BJ (cell line): ENCODE results near the gene CBX6. TPM values are rescaled to one million over a fixed set of nuclear protein-coding genes. Genes with fewer than 3 reads are reported as not detected.
A peak's percentile ranks its signal among the peaks of the same experiment; 100 is the strongest.

Source experiments
- CTCF ChIA-PET: fragments of 350-600 bp; formaldehyde crosslinking; extraction: SDS; loops from one replicate; lab custom pipeline; 2021; ENCODE audit warnings: antibody characterized with exemption, inconsistent platforms; lab: Yijun Ruan, JAX
- POLR2A ChIA-PET: fragments of 300-600 bp; sonication (Branson Sonifier 250); formaldehyde crosslinking; extraction: SDS; loops from one replicate; lab custom pipeline; 2021; ENCODE audit warnings: antibody characterized with exemption; lab: Charles Lee
- DNase-seq: peaks from one replicate; pipeline ENCODE4 v3.0.0-alpha.2; 2011; ENCODE audit warnings: low read depth
- H3K27me3 ChIP-seq: 2 replicates; pipeline ENCODE4 v1.6.0; 2011; ENCODE audit warnings: low read length; ENCODE audit not compliant: control insufficient read depth, insufficient read depth
- H3K36me3 ChIP-seq: 2 replicates; pipeline ENCODE4 v1.5.1; 2011; ENCODE audit warnings: low read length; ENCODE audit not compliant: control insufficient read depth, insufficient read depth
- H3K4me3 ChIP-seq: 2 replicates; pipeline ENCODE4 v1.5.1; 2011; ENCODE audit warnings: low read depth, mild to moderate bottlenecking, control low read depth, low read length
- polyA plus RNA-seq: library from polyadenylated mRNA; depleted of rRNA; stranded (reverse); fragments of >200 nt; gene quantifications from 2 replicates; pipeline ENCODE4 v1.2.3, GENCODE V29; 2011
- TF ChIP-seq, protein P1 (sequence below): IDR thresholded peaks from 2 replicates; pipeline ENCODE4 v1.5.1; 2011; ENCODE audit warnings: low read depth, mild to moderate bottlenecking, control low read depth, inconsistent platforms, low read length, moderate library complexity; ENCODE audit not compliant: insufficient read depth

The CBX6 gene
- polyA plus RNA-seq, 1 experiment, result 21.9 TPM

DNA sequence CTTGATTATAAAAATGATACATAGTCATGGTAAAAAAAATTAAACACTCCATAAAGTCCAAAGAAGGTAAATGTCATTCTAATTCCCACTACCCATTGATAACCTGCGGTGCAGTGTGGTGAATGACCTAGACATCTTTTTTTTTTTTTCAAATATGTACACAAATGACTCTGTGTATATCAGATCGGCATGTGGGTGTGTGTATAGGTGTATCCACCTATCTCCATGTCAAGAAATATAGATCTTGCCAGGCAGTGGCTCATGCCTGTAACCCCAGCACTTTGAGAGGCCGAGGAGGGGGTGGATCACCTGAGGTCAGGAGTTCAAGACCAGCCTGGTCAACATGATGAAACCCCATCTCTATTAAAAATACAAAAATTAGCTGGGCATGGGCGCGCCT, 18.4 kb upstream of the CBX6 start:
- no peak overlapping the region for H3K4me3 ChIP-seq
- H3K27me3 ChIP-seq, result peaks cover 7% of the 10 kb centered on the region
- POLR2A ChIA-PET, result no interaction called here
- DNase-seq, result no peak
- H3K36me3 ChIP-seq, result no peaks in the 10 kb centered on the region
- CTCF ChIA-PET, result interaction anchor here (0.8 to 1.2 kb wide), 2 partner anchors 21 to 34 kb away, joined by 3 to 4 read pairs; no protein-coding TSS in a partner anchor
- TF ChIP-seq, protein P1, sequence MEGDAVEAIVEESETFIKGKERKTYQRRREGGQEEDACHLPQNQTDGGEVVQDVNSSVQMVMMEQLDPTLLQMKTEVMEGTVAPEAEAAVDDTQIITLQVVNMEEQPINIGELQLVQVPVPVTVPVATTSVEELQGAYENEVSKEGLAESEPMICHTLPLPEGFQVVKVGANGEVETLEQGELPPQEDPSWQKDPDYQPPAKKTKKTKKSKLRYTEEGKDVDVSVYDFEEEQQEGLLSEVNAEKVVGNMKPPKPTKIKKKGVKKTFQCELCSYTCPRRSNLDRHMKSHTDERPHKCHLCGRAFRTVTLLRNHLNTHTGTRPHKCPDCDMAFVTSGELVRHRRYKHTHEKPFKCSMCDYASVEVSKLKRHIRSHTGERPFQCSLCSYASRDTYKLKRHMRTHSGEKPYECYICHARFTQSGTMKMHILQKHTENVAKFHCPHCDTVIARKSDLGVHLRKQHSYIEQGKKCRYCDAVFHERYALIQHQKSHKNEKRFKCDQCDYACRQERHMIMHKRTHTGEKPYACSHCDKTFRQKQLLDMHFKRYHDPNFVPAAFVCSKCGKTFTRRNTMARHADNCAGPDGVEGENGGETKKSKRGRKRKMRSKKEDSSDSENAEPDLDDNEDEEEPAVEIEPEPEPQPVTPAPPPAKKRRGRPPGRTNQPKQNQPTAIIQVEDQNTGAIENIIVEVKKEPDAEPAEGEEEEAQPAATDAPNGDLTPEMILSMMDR, result no peak

DNA sequence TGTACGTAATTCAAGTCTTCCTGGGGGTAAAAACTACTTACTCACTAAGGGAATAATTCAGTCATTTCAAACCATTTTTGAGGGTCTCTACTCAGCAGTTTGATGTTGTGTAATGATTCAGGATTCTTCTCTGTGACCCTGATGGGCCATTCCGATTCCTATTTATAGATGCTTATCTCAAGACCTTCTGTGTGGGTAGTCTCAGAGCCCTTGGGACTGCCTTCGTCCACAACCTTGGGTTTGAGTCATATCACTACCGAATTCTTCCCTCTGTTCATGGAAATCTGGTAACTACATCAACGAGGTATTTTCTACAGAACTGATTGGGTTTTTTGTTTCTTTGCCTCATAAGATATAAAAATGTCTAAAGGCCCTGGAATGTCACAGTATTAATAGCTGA, 14.3 kb upstream of the CBX6 start:
- POLR2A ChIA-PET, result no interaction called here
- DNase-seq, result no peak
- CTCF ChIA-PET, result interaction anchor here (0.8 to 1.4 kb wide), 3 partner anchors 16 to 87 kb away, joined by 3 to 5 read pairs (median 3); no protein-coding TSS in a partner anchor

DNA sequence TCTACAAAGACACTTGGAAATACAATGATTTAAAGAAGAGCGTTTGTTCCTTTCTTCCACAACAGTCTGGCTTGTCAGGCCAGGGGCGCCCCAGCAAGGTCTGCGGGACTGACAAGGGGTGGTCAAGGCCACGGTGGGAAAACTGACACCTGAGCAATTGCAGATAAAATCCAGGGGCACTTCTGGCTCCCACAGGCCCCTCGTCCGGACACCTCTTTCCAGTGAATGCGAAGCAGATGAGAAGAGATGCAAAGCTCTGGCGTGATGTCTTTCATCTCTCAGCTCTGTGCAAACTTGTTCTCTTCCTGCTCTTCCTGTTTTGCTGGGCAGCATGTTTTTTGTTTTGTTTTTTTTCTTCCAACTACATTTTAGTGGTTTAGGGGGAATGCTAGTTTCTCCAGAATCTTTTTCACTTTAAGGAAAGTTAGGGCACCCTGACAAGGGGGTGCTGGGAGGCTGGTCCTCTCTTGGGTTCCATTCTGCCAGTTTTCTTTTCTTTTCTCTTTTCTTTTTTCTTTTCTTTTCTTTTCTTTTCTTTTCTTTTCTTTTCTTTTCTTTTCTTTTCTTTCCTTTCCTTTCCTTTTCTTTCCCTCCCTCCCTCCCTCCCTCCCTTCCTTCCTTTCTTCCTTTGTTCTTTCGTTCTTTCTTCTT, 11.1 kb upstream of the CBX6 start:
- ChIA-PET CTCF (interaction anchor here (2.5 kb wide), 1 partner anchor 13 kb away, joined by 13 read pairs; no protein-coding TSS in a partner anchor), POLR2A (no interaction called here)
- no peak for DNase-seq

More for the DNA sequence above, 14.3 kb upstream of the CBX6 start:
- H3K27me3 ChIP-seq, result peaks cover 4% of the 10 kb centered on the region
- H3K4me3 ChIP-seq, result no peak overlapping the region
- H3K36me3 ChIP-seq, result no peaks in the 10 kb centered on the region
- TF ChIP-seq, protein P1, result no peak

GRCh38 chr22:38881997-38882879, 10.2 kb upstream of the CBX6 start:
- CTCF ChIA-PET, result interaction anchor here (0.9 to 5.9 kb wide), 5 partner anchors 12 to 121 kb away, joined by 3 to 37 read pairs (median 6); no protein-coding TSS in a partner anchor
- no peak for DNase-seq
- Histone ChIP-seq H3K4me3 (no peak overlapping the region), H3K36me3 (no peaks in the 10 kb centered on the region), H3K27me3 (peaks cover 4% of the 10 kb centered on the region; the same call in 1 of the 2 replicates)
- TF ChIP-seq, protein P1, result no peak
- POLR2A ChIA-PET, result interaction anchor here (0.6 to 0.7 kb wide), 2 partner anchors 39 to 121 kb away, joined by 3 to 4 read pairs; partner anchors contain the start of gene NPTXR

More for the DNA sequence above, 11.1 kb upstream of the CBX6 start:
- no peak overlapping the region for H3K4me3 ChIP-seq
- H3K36me3 ChIP-seq, result no peaks in the 10 kb centered on the region
- peaks cover 4% of the 10 kb centered on the region; the same call in 1 of the 2 replicates for H3K27me3 ChIP-seq
- TF ChIP-seq, protein P1, result no peak

- POLR2A ChIA-PET, result interaction anchor here (0.6 to 0.7 kb wide), 2 partner anchors 70 to 122 kb away, joined by 3 to 4 read pairs; no protein-coding TSS in a partner anchor
Measured at GRCh38 chr22:38881464-38881871, 9.5 kb upstream of the CBX6 start.

More at GRCh38 chr22:38881464-38881871, 9.5 kb upstream of the CBX6 start:
- peak; percentile 43 for DNase-seq
- Histone ChIP-seq H3K36me3 (no peaks in the 10 kb centered on the region), H3K27me3 (peaks cover 4% of the 10 kb centered on the region; the same call in 1 of the 2 replicates), H3K4me3 (no peak overlapping the region)
- TF ChIP-seq, protein P1, result peak; percentile 34
- CTCF ChIA-PET, result interaction anchor here (0.6 to 5.9 kb wide), 4 partner anchors 12 to 231 kb away, joined by 3 to 37 read pairs (median 5); no protein-coding TSS in a partner anchor
